GM18858 (cell line): ENCODE results near the gene LSAMP.
"Not testable (repeated sequence)": the region's sequence is repeated elsewhere in the genome, so short reads cannot be mapped to it uniquely, and the experiment has no call there.

ENCODE experiments used
- ATAC-seq: cut with Tn5 transposase; IDR thresholded peaks from one replicate; pipeline ENCODE4 v1.9.1; 2021; ENCODE audit not compliant: unreplicated experiment

The LSAMP gene

DNA sequence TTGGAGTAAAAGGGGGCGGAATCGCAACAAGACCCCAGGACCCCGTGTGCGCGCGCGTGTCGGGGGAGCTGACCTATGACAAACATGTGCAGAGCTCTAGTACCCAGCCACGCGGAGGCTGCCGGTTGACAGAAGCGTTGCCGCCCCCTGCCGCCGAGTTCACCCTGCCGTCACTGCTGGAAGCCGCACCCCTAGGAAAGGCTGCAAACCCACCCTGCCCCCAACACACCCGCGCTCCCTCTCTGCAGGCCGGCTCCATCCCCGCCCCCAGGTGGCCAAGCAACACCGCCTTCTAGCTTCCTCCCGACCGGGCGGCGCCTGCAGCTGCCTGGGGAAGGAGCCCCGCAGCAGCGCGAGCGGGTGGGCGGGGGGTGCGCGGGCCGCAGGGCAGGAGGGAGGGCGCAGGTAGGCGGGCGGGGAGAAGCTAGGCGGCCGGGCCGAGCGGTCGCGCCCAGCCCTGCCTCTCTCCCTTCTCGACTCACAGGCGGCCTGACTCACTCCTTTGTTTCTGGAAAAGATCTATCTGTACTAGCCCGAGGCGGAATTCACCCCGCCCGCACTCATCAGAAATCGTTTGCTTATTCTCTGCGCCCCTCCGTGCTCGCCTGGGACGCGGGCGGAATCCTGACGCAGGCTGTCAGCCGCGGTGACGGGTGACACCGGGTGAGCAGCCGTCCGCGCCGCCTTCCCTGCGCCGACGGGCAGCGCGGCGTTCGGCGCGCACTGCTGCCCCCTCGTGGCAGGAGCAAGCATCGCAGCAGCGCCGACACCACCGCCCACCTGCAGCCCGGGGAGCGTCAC lies 661.1 kb downstream of the LSAMP start:
- peak; percentile 77 for ATAC-seq

DNA sequence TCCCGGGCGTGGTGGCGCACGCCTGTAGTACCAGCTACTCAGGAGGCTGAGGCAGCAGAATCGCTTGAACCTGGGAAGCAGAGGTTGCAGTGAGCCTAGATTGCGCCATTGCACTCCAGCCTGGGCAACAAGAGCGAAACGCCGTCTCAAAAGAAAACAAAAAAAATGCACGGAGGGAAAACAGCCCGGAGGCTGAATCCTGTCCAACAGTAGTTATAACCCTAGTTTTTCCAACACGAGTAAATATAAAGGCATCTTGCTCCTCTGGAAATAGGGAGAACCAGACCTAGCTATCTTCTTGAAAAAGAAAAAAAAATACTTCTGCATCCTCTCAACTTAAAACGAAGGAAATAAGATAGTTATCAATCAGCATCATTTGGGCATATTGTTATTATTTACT lies 661.9 kb downstream of the LSAMP start:
- ATAC-seq, result not testable (repeated sequence)

DNA sequence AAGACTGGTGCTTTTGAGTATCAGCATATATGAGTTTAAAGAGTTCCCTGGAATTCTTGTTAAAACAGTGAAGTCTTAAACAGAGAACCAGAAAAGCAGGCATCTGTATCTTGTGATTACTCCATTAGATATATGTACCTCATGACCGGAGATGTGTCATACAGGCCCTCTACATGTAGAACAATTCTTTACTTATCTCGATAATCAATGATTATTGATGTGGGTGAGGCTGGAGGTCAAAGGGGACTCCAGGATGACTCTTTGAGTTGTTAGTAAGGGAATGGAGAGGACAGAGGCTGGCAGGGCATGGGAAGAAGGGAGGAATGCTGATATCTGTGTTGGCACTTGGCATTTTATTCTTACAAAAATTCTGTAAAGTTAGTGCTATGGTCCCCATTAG lies 666.3 kb downstream of the LSAMP start:
- ATAC-seq, result no peak

DNA sequence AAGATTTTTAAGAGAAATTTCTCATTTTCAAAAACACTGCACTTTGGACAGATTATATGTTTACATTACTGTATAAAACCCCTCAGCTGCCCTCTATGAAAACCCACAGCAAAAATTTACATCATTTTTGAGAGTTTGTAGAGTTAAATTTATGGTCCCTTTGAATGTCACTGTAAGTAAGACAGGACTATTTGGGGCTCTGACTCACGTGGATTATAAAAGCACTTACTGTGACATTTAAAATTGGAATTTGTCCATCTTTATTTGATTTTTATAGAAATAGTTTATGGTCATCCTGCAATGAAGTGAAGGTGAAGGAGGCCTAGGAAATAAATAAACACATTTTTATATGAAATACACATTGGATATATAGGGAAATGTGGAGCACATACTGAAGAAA lies 672.3 kb downstream of the LSAMP start:
- no peak for ATAC-seq

DNA sequence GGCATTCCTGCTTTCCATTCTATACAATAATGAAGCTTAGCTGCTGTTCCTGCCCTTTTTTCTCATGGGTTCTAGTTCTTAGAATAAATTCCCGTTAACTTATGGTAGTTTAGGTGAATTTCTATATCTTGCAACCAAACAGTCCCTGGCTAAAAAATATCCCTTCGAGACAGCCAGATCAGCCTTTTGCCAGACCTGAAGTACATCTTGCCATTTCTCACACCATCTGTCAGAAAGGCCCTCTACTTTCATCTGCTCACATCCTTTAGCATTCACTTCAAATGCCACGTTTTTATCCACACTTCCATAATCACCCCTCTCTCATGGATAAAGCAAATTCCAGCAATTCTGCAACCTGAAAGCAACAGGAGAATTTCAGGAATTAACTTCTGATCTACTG lies 676.6 kb downstream of the LSAMP start:
- ATAC-seq, result no peak

DNA sequence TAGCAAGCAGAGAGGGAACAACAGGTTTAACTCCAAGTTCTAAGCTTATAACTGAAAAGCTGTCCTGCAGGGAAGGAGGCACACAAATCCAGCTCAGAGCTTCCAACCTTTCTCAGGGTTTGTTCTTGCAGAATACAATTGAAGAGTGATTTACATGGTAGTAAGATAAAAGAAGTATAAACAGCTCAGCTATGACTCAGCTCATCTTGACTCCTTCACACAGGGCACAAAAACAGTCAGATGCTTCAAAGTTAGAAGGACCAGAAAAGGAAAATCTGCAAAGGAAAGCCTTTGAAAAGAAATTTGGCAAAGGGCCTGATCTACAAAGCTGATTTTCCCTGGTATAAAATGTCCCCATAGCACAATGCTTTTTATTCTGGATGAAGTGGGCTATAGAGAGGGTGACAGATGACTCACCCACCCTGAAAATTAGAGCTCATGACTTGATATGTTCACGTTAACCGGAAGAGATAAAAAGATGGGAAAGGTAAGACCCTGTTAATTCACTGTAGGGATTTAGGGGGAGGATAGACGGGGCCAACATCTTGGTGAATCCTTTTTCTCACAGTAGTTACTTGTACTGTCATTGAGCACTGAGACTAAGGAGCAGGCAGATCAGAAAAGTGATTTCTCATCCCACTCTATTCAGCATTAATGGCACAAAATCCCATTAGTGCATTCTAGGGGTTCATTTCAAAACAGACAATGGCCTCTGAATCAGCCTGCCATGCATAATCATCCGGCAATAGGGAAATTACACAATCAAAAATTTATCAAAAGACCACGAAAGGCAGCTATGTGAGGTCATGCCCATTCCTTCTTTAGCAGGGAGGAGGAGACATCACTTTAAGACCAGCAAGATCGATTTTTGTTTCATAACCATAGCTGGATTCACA lies 678.5 kb downstream of the LSAMP start:
- ATAC-seq, result no peak

DNA sequence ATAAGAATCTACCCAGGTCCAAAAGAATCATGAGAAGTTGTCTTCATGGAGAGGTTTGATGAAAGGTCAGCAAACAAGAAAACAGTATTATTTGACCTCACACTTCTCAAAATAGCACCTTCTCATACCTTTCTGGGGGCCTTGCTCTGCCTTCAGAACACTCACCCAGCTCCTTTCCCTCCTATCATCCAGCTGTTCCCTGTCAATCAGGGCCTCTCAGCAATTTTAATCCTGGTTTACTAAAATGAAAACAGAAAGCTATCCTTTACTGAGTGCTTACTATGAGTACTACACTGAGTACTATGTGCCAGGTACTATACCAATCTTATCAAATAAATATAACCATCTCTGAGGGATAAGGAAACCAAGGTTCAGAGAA lies 683.4 kb downstream of the LSAMP start:
- ATAC-seq, result no peak

DNA sequence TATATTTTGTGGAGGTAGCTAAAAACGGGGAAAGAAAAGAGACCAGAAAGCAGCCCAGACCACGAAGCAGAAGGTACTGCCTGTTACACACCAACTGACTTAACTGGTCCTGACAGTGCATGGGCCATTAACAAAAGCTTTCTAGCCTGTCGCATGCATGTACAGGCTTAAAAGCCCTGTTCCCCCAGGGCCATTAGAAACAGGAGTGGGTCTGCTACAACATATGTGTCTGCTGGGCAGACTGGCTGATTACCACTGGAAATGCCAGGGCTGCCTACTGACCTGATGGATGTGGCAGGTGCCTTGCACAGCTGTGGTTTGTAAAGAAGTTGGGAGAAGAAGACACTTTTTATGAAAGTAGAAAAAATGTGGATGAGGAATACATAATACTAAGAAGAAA lies 684.6 kb downstream of the LSAMP start:
- ATAC-seq, result no peak

DNA sequence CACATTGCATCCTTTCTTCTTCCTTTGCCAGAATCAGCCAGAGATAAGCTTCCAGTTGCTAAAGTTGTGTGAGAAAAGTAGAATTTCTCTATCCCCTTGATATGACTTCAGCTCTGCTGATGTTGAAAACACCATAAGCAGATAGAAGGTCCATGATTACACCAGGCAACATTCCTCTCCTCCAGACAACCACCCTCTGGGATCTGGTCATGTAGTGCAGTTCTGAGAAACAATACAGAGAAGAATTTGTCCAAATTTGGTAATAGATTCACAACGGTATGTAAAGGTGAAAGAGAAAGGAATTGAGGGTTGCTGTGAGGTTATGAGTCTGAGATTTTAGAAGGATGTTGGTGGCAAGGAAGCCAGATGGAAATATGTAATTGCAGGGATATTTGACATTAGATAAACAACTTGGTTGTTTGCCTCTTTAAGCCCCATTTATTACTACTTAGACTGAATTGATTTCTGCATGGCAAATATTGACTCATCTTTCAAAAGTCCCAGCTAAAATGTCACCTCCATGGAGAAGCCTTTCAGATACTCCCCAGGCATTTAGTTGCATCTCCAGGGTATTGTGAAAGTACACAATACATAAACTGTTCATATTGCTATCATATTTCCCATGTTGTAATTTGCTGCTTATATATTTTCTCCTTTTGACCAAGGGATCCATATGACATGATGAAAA lies 687.1 kb downstream of the LSAMP start:
- ATAC-seq, result no peak

DNA sequence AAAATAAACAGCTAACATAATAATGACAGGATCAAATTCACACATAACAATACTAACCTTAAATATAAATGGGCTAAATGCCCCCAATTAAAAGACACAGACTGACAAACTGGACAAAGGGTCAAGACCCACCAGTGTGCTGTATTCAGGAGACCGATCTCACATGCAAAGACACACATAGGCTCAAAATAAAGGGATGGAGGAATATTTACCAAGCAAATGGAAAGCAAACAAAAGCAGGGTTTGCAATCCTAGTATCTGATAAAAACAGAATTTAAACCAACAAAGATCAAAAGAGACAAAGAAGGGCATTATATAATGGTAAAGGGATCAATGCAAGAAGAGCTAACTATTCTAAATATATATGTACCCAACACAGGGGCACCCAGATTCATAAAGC lies 692.3 kb downstream of the LSAMP start:
- ATAC-seq, result not testable (repeated sequence)
